Caco-2 (cell line): ENCODE measurements around the gene RCBTB1. TPM values are rescaled to one million over a fixed set of nuclear protein-coding genes. Genes with fewer than 3 reads are reported as not detected.

ENCODE experiments used
- BruUV-seq: library from RNA; stranded (reverse); fragments of 400-500 nt; replicated peaks from 2 replicates; lab custom pipeline; 2021; lab: Mats Ljungman, UMichigan
- CTCF ChIA-PET: fragments of 300-600 bp; sonication (Branson Sonifier 250); formaldehyde crosslinking; loops from one replicate; lab custom pipeline; 2022; ENCODE audit warnings: antibody characterized with exemption; lab: Charles Lee
- POLR2A ChIA-PET: fragments of 300-600 bp; sonication (Branson Sonifier 250); formaldehyde crosslinking; loops from one replicate; lab custom pipeline; 2022; ENCODE audit warnings: antibody characterized with exemption; lab: Charles Lee
- DNase-seq, 2 experiments: peaks; one replicate each; pipeline versions ENCODE4 v3.0.0 to v3.0.0-alpha.2; 2020 to 2022
- H3K27me3 ChIP-seq: replicated peaks from 2 replicates; pipeline ENCODE4 v1.6.0; 2011; ENCODE audit warnings: low read length; ENCODE audit not compliant: control insufficient read depth, insufficient read depth
- H3K36me3 ChIP-seq: 2 replicates; pipeline ENCODE4 v1.5.1; 2011; ENCODE audit warnings: low read length; ENCODE audit not compliant: control insufficient read depth, insufficient read depth
- H3K4me1 ChIP-seq: fragments of 250-450 bp; sonication (Bioruptor Pico); 2 replicates; pipeline ENCODE4 v1.5.1; 2020; ENCODE audit warnings: mild to moderate bottlenecking
- H3K4me3 ChIP-seq: 2 replicates; pipeline ENCODE4 v1.5.1; 2011; ENCODE audit warnings: low read depth, mild to moderate bottlenecking, control low read depth, low read length
- H3K9me3 ChIP-seq: fragments of 250-450 bp; sonication (Bioruptor Pico); 2 replicates; pipeline ENCODE4 v1.5.1; 2020; ENCODE audit warnings: mild to moderate bottlenecking, moderate library complexity
- H3K27ac Mint-ChIP-seq: one replicate; pipeline ENCODE4 v1.8.0; 2022; ENCODE audit warnings: mixed read lengths; ENCODE audit not compliant: unreplicated experiment
- H3K27me3 Mint-ChIP-seq: one replicate; pipeline ENCODE4 v1.8.0; 2022; ENCODE audit warnings: mixed read lengths; ENCODE audit not compliant: insufficient read depth, unreplicated experiment
- H3K36me3 Mint-ChIP-seq: one replicate; pipeline ENCODE4 v1.8.0; 2022; ENCODE audit warnings: mild to moderate bottlenecking, mixed read lengths; ENCODE audit not compliant: insufficient read depth, unreplicated experiment
- H3K4me1 Mint-ChIP-seq: one replicate; pipeline ENCODE4 v1.8.0; 2022; ENCODE audit warnings: low read depth, mixed read lengths; ENCODE audit not compliant: unreplicated experiment
- H3K4me3 Mint-ChIP-seq: one replicate; pipeline ENCODE4 v1.8.0; 2022; ENCODE audit warnings: mild to moderate bottlenecking, moderate library complexity, mixed read lengths; ENCODE audit not compliant: unreplicated experiment
- H3K9me3 Mint-ChIP-seq: one replicate; pipeline ENCODE4 v1.8.0; 2022; ENCODE audit warnings: mixed read lengths; ENCODE audit not compliant: unreplicated experiment
- intact Hi-C: fragments of 100-400 bp; cut with micrococcal nuclease; formaldehyde crosslinking; loops from one replicate; pipeline ENCODE4 v1.10.0; 2022; ENCODE audit not compliant: unreplicated experiment
- total RNA-seq: library from RNA; stranded (reverse); gene quantifications from 2 replicates; pipeline ENCODE4 v1.2.3, GENCODE V29; 2022
- TF ChIP-seq, protein P1 (sequence below), 2 experiments: fragments of 200-600 bp in 1 of 2; IDR thresholded peaks; 1 replicate in 1 of 2; 2 replicates in 1 of 2; pipeline versions ENCODE4 v1.5.1 to v1.8.0; 2011 to 2022; ENCODE audit warnings: antibody characterized with exemption in 1 of 2, control low read depth in 1 of 2, inconsistent platforms in 1 of 2, low read depth in 1 of 2, low read length in 1 of 2, mild to moderate bottlenecking in 1 of 2, moderate library complexity in 1 of 2; ENCODE audit not compliant: insufficient read depth in 1 of 2, severe bottlenecking in 1 of 2, unreplicated experiment in 1 of 2

RCBTB1 gene
- total RNA-seq, 1 experiment from 2014 or later, result 25.7 TPM

DNA sequence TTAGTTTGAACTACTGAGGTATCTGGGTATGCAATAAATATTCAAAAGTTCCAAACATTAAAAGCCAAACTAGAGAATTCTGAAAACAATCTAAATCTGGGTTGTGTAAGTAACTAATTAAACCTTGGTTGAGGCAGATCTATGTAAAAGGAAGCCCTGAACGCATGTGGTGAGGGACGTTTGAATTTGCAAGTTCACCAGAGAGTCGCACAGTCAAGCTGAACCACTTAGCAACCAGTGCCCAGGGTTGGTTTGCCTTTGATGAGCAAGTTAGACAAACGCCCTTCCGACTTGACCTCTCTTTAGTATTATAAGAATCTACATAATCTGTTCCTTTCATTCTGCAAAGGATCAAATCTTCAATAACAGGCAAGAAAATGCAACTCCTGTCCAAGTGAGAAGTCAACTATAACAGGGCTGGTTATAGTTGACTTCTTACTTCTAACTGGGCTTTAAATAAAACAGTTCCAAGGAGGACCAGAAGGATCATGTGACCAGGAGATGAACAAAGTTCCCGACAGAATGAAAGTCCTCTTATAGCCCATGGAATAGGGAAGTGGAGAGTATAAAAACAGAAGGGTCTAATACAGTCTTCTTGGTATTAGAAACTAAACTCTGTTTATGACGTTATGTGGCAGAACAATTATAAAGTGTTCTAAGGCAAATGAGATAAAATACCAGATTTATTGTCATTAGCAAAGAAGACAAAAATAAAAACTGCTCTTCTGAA, 49.0 kb downstream of the RCBTB1 start:
- no peaks in the 10 kb centered on the region; the same call in 1 of the 2 replicates for H3K36me3 ChIP-seq
- Mint-ChIP-seq H3K27me3 (no peaks in the 10 kb centered on the region), H3K9me3 (no peaks in the 10 kb centered on the region), H3K36me3 (peaks cover 20% of the 10 kb centered on the region), H3K27ac (no peak overlapping the region), H3K4me3 (no peak overlapping the region), H3K4me1 (no peaks in the 10 kb centered on the region)
- H3K4me1 ChIP-seq, result no peaks in the 10 kb centered on the region
- no peaks in the 10 kb centered on the region for H3K27me3 ChIP-seq
- intact Hi-C loops, result no loop called here
- POLR2A ChIA-PET, result no interaction called here
- DNase-seq, result no peak
- CTCF ChIA-PET, result no interaction called here
- H3K4me3 ChIP-seq, result no peak overlapping the region
- no TSS peak for BruUV-seq
- TF ChIP-seq, protein P1, sequence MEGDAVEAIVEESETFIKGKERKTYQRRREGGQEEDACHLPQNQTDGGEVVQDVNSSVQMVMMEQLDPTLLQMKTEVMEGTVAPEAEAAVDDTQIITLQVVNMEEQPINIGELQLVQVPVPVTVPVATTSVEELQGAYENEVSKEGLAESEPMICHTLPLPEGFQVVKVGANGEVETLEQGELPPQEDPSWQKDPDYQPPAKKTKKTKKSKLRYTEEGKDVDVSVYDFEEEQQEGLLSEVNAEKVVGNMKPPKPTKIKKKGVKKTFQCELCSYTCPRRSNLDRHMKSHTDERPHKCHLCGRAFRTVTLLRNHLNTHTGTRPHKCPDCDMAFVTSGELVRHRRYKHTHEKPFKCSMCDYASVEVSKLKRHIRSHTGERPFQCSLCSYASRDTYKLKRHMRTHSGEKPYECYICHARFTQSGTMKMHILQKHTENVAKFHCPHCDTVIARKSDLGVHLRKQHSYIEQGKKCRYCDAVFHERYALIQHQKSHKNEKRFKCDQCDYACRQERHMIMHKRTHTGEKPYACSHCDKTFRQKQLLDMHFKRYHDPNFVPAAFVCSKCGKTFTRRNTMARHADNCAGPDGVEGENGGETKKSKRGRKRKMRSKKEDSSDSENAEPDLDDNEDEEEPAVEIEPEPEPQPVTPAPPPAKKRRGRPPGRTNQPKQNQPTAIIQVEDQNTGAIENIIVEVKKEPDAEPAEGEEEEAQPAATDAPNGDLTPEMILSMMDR (IDR thresholded peaks at IDR 0.05; ENCODE audit: insufficient read depth in 1 of 2, low read depth in 1 of 2, low read length in 1 of 2, severe bottlenecking in 1 of 2, unreplicated experiment in 1 of 2), result no peak
- no peaks in the 10 kb centered on the region for H3K9me3 ChIP-seq

DNA sequence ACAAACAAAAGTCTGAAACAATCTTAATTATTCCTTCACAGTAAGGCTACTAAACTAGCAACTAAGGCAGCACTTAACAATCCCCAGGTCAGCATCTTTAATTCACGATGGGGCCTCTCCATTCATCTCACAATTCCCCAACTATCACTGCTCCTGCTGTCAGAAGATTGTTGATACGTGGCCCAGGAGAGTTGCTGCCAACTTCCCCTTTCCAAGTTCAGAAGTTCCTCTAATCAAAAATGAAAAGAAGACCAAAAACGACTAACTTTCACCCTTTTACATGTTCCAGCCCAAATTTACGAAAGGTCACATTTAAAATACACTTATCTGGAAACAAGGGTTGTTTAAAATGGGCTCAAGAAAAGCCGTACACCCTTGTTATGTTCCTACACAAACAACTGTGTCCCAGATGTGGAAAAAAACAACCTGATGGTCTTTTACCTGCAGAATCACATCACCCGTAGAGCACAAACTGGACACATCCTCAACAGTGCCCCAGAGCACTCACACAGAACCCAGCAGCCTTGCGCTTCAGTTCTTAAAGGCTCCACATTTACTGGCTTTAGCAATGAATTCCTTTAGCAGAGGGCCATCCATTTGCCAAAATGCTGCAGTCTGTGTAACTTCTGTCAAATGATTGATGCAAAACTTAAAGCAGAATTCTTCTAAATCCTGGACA, 51.6 kb downstream of the RCBTB1 start:
- no peaks in the 10 kb centered on the region for H3K27me3 ChIP-seq
- peaks cover 13% of the 10 kb centered on the region for H3K36me3 Mint-ChIP-seq
- H3K9me3 ChIP-seq, result no peaks in the 10 kb centered on the region
- ChIA-PET CTCF (no interaction called here), POLR2A (no interaction called here)
- DNase-seq, result no peak
- TF ChIP-seq, protein P1 (IDR thresholded peaks at IDR 0.05; ENCODE audit: insufficient read depth in 1 of 2, low read depth in 1 of 2, low read length in 1 of 2, severe bottlenecking in 1 of 2, unreplicated experiment in 1 of 2), result no peak
- no peaks in the 10 kb centered on the region for H3K4me1 ChIP-seq
- BruUV-seq, result no TSS peak
- H3K4me3 ChIP-seq, result no peak overlapping the region
- no peak overlapping the region for H3K27ac Mint-ChIP-seq
- H3K4me1 Mint-ChIP-seq, result no peaks in the 10 kb centered on the region
- no peaks in the 10 kb centered on the region; the same call in 1 of the 2 replicates for H3K36me3 ChIP-seq
- no peak overlapping the region for H3K4me3 Mint-ChIP-seq
- H3K27me3 Mint-ChIP-seq, result no peaks in the 10 kb centered on the region
- intact Hi-C loops, result no loop called here
- H3K9me3 Mint-ChIP-seq, result no peaks in the 10 kb centered on the region

DNA sequence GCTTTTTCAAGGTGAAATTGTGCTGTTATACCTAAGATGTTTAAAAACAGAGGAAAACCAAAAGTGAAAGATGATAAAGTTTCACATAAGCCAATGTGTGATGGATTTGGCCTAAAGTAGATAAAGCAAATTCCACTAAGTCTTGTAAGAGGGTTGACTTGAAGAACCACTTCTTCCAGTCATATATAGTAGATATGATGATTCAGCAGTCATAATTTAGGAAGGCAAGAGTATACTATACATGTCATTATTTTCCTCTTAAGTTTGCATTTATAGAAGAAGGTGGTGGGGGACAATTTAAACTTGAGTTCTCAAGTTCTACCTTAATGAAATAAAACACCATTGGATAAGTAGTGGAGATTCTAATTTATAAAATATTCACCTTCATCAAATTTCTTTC, 52.3 kb downstream of the RCBTB1 start:
- no peaks in the 10 kb centered on the region for H3K4me1 ChIP-seq
- ChIA-PET POLR2A (no interaction called here), CTCF (interaction anchor here (0.6 kb wide), 1 partner anchor 16 kb away, joined by 3 read pairs; no protein-coding TSS in a partner anchor)
- H3K27ac Mint-ChIP-seq, result no peak overlapping the region
- H3K27me3 ChIP-seq, result no peaks in the 10 kb centered on the region
- no peak overlapping the region for H3K4me3 Mint-ChIP-seq
- TSS peak; percentile 63 for BruUV-seq
- no peaks in the 10 kb centered on the region for H3K9me3 Mint-ChIP-seq
- no peak for DNase-seq
- TF ChIP-seq, protein P1 (IDR thresholded peaks at IDR 0.05; ENCODE audit: insufficient read depth in 1 of 2, low read depth in 1 of 2, low read length in 1 of 2, severe bottlenecking in 1 of 2, unreplicated experiment in 1 of 2), result no peak
- H3K36me3 Mint-ChIP-seq, result peaks cover 16% of the 10 kb centered on the region
- no peaks in the 10 kb centered on the region for H3K9me3 ChIP-seq
- no peaks in the 10 kb centered on the region; the same call in 1 of the 2 replicates for H3K36me3 ChIP-seq
- H3K4me1 Mint-ChIP-seq, result no peaks in the 10 kb centered on the region
- intact Hi-C loops, result no loop called here
- H3K27me3 Mint-ChIP-seq, result no peaks in the 10 kb centered on the region
- H3K4me3 ChIP-seq, result no peak overlapping the region
